Activated T-helper 1 cell treated with anti-CD3 and anti-CD28 coated beads, Interleukin-12 subunit alpha, Interleukin-12 subunit beta, Interleukin-2, Interleukin-4 antibody, amounts not matched to agents 30 ng/mL and 10 ng/mL and 1 ng/mL, durations not matched to agents 14 hours and 24 hours and 36 hours (primary cell): Measurements from ENCODE around the gene TMEM203. TPM values are rescaled to one million over a fixed set of nuclear protein-coding genes. Genes with fewer than 3 reads are reported as not detected.

Experiments
- DNase-seq: peaks from one replicate; pipeline ENCODE4 v3.0.0; 2021; ENCODE audit warnings: low spot score
- H3K27ac Mint-ChIP-seq: one replicate; pipeline ENCODE4 v1.8.0; 2021; ENCODE audit warnings: mild to moderate bottlenecking, mixed read lengths
- H3K27me3 Mint-ChIP-seq: one replicate; pipeline ENCODE4 v1.8.0; 2022; ENCODE audit warnings: mild to moderate bottlenecking, moderate library complexity, mixed read lengths; ENCODE audit not compliant: insufficient read depth
- H3K36me3 Mint-ChIP-seq: one replicate; pipeline ENCODE4 v1.8.0; 2021; ENCODE audit warnings: low read depth, mixed read lengths
- H3K4me1 Mint-ChIP-seq: one replicate; pipeline ENCODE4 v1.8.0; 2021; ENCODE audit warnings: low read depth, mixed read lengths
- H3K4me3 Mint-ChIP-seq: one replicate; pipeline ENCODE4 v1.8.0; 2021; ENCODE audit warnings: mild to moderate bottlenecking, moderate library complexity, mixed read lengths
- H3K9me3 Mint-ChIP-seq: one replicate; pipeline ENCODE4 v1.8.0; 2021; ENCODE audit warnings: mixed read lengths
- intact Hi-C: fragments of 100-400 bp; cut with micrococcal nuclease; formaldehyde crosslinking; loops from one replicate; pipeline ENCODE4 v1.15.1; 2024
- total RNA-seq: library from RNA; stranded (reverse); gene quantifications from 2 replicates; pipeline ENCODE4 v1.2.3, GENCODE V29; 2022

The TMEM203 gene
- total RNA-seq, 1 donor from 2014 or later, result 40.5 TPM

GRCh38 chr9:137178201-137178938, 27.1 kb downstream of the TMEM203 start:
- H3K4me1 Mint-ChIP-seq, result no peaks in the 10 kb centered on the region
- H3K36me3 Mint-ChIP-seq, result peaks cover 7% of the 10 kb centered on the region
- no peaks in the 10 kb centered on the region for H3K9me3 Mint-ChIP-seq
- no peak overlapping the region for H3K4me3 Mint-ChIP-seq
- intact Hi-C loops, result no loop called here
- no peak for DNase-seq
- no peak overlapping the region for H3K27ac Mint-ChIP-seq
- peaks cover 4% of the 10 kb centered on the region for H3K27me3 Mint-ChIP-seq

- Mint-ChIP-seq H3K27ac (no peak overlapping the region), H3K36me3 (peaks cover 3% of the 10 kb centered on the region), H3K4me1 (no peaks in the 10 kb centered on the region), H3K4me3 (no peak overlapping the region), H3K27me3 (peaks cover 11% of the 10 kb centered on the region), H3K9me3 (no peaks in the 10 kb centered on the region)
- no peak for DNase-seq
- intact Hi-C loops, result no loop called here
Measured at GRCh38 chr9:137176302-137177182, 28.9 kb downstream of the TMEM203 start.

- no peak overlapping the region for H3K4me3 Mint-ChIP-seq
- H3K36me3 Mint-ChIP-seq, result peaks cover 3% of the 10 kb centered on the region
- no peak for DNase-seq
- H3K27me3 Mint-ChIP-seq, result peaks cover 16% of the 10 kb centered on the region
- H3K9me3 Mint-ChIP-seq, result no peaks in the 10 kb centered on the region
- H3K27ac Mint-ChIP-seq, result no peak overlapping the region
- no peaks in the 10 kb centered on the region for H3K4me1 Mint-ChIP-seq
- intact Hi-C loops, result no loop called here
Measured at GRCh38 chr9:137175345-137175961, 30.0 kb downstream of the TMEM203 start.

GRCh38 chr9:137174722-137175293, 30.6 kb downstream of the TMEM203 start:
- Mint-ChIP-seq H3K27me3 (peaks cover 17% of the 10 kb centered on the region), H3K4me3 (no peak overlapping the region), H3K4me1 (no peaks in the 10 kb centered on the region), H3K9me3 (no peaks in the 10 kb centered on the region), H3K36me3 (peaks cover 3% of the 10 kb centered on the region), H3K27ac (no peak overlapping the region)
- DNase-seq, result no peak
- intact Hi-C loops, result no loop called here

GRCh38 chr9:137173796-137174664, 31.4 kb downstream of the TMEM203 start:
- intact Hi-C loops, result no loop called here
- peaks cover 3% of the 10 kb centered on the region for H3K36me3 Mint-ChIP-seq
- peaks cover 17% of the 10 kb centered on the region for H3K27me3 Mint-ChIP-seq
- no peaks in the 10 kb centered on the region for H3K4me1 Mint-ChIP-seq
- H3K27ac Mint-ChIP-seq, result no peak overlapping the region
- no peak overlapping the region for H3K4me3 Mint-ChIP-seq
- no peak for DNase-seq
- H3K9me3 Mint-ChIP-seq, result no peaks in the 10 kb centered on the region

GRCh38 chr9:137172901-137173795, 32.3 kb downstream of the TMEM203 start:
- intact Hi-C loops, result no loop called here
- H3K36me3 Mint-ChIP-seq, result peaks cover 3% of the 10 kb centered on the region
- H3K4me3 Mint-ChIP-seq, result no peak overlapping the region
- H3K4me1 Mint-ChIP-seq, result no peaks in the 10 kb centered on the region
- no peak for DNase-seq
- H3K9me3 Mint-ChIP-seq, result no peaks in the 10 kb centered on the region
- no peak overlapping the region for H3K27ac Mint-ChIP-seq
- H3K27me3 Mint-ChIP-seq, result peaks cover 19% of the 10 kb centered on the region

- intact Hi-C loops, result no loop called here
- DNase-seq, result no peak
- H3K4me3 Mint-ChIP-seq, result no peak overlapping the region
- H3K27me3 Mint-ChIP-seq, result peaks cover 25% of the 10 kb centered on the region
- H3K4me1 Mint-ChIP-seq, result no peaks in the 10 kb centered on the region
- H3K27ac Mint-ChIP-seq, result no peak overlapping the region
- H3K36me3 Mint-ChIP-seq, result peaks cover 2% of the 10 kb centered on the region
- no peaks in the 10 kb centered on the region for H3K9me3 Mint-ChIP-seq
Measured at GRCh38 chr9:137171149-137171900, 34.1 kb downstream of the TMEM203 start.

GRCh38 chr9:137170486-137171148, 34.8 kb downstream of the TMEM203 start:
- Mint-ChIP-seq H3K27me3 (peaks cover 26% of the 10 kb centered on the region), H3K9me3 (no peaks in the 10 kb centered on the region), H3K4me3 (no peak overlapping the region), H3K36me3 (no peaks in the 10 kb centered on the region), H3K4me1 (no peaks in the 10 kb centered on the region), H3K27ac (no peak overlapping the region)
- no peak for DNase-seq
- intact Hi-C loops, result no loop called here

- no peaks in the 10 kb centered on the region for H3K4me1 Mint-ChIP-seq
- no peaks in the 10 kb centered on the region for H3K9me3 Mint-ChIP-seq
- no peak within 1 kb of the TSS for H3K27ac Mint-ChIP-seq
- intact Hi-C loops, result loop anchor here (2.0 kb wide), 1 partner anchor 31 kb away; the partner anchor contains the start of gene GRIN1
- peak within 1 kb of the TSS; percentile 11 for H3K4me3 Mint-ChIP-seq
- H3K36me3 Mint-ChIP-seq, result no peaks in the 10 kb centered on the region
- H3K27me3 Mint-ChIP-seq, result peaks cover 26% of the 10 kb centered on the region
- DNase-seq, result no peak
Measured at GRCh38 chr9:137169896-137170358, 35.5 kb downstream of the TMEM203 start, which contains the start of gene LRRC26. Gene LRRC26, minus strand, starts transcription at chr9:137170051. Its CDS starts 108 bp downstream, at chr9:137169943.
